ENCODE measurements around the gene SPN. TPM values are rescaled to one million over a fixed set of nuclear protein-coding genes. Genes with fewer than 3 reads are reported as not detected.
"Not testable (repeated sequence)": the region's sequence is repeated elsewhere in the genome, so short reads cannot be mapped to it uniquely, and the experiment has no call there.

SPN gene
- total RNA-seq, 1 experiment from 2014 or later: 0.17 TPM

DNA sequence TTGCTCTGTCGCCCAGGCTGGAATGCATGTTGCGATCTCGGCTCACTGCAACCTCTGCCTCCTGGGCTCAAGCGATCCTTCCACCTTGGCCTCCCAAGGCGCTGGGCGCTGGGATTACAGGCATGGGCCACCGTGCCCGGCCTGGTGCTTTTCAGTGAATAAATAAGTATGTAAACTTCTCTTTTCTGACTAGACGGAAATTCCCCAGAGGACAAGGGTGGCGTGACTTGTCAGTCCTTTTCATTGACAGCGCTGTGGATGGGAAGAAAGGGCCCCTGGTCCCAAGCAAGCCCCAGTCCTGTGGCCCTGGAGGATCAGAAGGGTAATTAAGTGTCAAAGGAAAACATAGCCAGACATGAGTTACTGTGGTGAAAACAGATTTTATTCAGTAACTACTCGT is 9.6 kb upstream of the SPN start:
- H3K9me3 ChIP-seq (ENCODE audit: insufficient read depth, low read depth): no peaks in the 10 kb centered on the region
- H3K79me2 ChIP-seq (ENCODE audit: low read depth): no peaks in the 10 kb centered on the region
- no peaks in the 10 kb centered on the region for H3K9me2 ChIP-seq (ENCODE audit: insufficient read depth)
- H3K36me3 ChIP-seq (ENCODE audit: low read depth): no peaks in the 10 kb centered on the region
- H3K4me2 ChIP-seq: no peak overlapping the region
- H3F3A ChIP-seq (ENCODE audit: insufficient read depth, low read depth): no peaks in the 10 kb centered on the region
- no peaks in the 10 kb centered on the region for H3K27me3 ChIP-seq (ENCODE audit: insufficient read depth, low read depth)
- no peak overlapping the region for H2AFZ ChIP-seq
- ChIA-PET POLR2A (ENCODE audit: unreplicated experiment) (no interaction called here), CTCF (no interaction called here)
- no peak overlapping the region for H3K27ac ChIP-seq
- no peak for DNase-seq
- intact Hi-C loops (cut with micrococcal nuclease; ENCODE audit: unreplicated experiment): no loop called here
- BruUV-seq (replicated peaks): no TSS peak
- no peaks in the 10 kb centered on the region for H3K4me1 ChIP-seq (replicated peaks; ENCODE audit: insufficient read depth)
- no peaks in the 10 kb centered on the region for H4K20me1 ChIP-seq (ENCODE audit: insufficient read depth)
- TF ChIP-seq CTCF (conservative IDR thresholded peaks at IDR 0.05) (no peak), EZH2 (IDR thresholded peaks at IDR 0.05; ENCODE audit: low read depth) (no peak)
- no peak overlapping the region for H3K4me3 ChIP-seq

- H3K4me2 ChIP-seq; H3K9me2 ChIP-seq (ENCODE audit: insufficient read depth); H3K27ac ChIP-seq; H3K79me2 ChIP-seq (ENCODE audit: low read depth); H2AFZ ChIP-seq; H3K4me3 ChIP-seq; CTCF ChIA-PET; H3K9me3 ChIP-seq (ENCODE audit: insufficient read depth, low read depth); POLR2A ChIA-PET (ENCODE audit: unreplicated experiment); intact Hi-C loops (cut with micrococcal nuclease; ENCODE audit: unreplicated experiment); H3K27me3 ChIP-seq (ENCODE audit: insufficient read depth, low read depth); BruUV-seq (replicated peaks); H4K20me1 ChIP-seq (ENCODE audit: insufficient read depth); DNase-seq; H3F3A ChIP-seq (ENCODE audit: insufficient read depth, low read depth); H3K4me1 ChIP-seq (replicated peaks; ENCODE audit: insufficient read depth); H3K36me3 ChIP-seq (ENCODE audit: low read depth): not testable (repeated sequence)
Observed at GRCh38 chr16:29653890-29654289, 9.2 kb upstream of the SPN start.

DNA sequence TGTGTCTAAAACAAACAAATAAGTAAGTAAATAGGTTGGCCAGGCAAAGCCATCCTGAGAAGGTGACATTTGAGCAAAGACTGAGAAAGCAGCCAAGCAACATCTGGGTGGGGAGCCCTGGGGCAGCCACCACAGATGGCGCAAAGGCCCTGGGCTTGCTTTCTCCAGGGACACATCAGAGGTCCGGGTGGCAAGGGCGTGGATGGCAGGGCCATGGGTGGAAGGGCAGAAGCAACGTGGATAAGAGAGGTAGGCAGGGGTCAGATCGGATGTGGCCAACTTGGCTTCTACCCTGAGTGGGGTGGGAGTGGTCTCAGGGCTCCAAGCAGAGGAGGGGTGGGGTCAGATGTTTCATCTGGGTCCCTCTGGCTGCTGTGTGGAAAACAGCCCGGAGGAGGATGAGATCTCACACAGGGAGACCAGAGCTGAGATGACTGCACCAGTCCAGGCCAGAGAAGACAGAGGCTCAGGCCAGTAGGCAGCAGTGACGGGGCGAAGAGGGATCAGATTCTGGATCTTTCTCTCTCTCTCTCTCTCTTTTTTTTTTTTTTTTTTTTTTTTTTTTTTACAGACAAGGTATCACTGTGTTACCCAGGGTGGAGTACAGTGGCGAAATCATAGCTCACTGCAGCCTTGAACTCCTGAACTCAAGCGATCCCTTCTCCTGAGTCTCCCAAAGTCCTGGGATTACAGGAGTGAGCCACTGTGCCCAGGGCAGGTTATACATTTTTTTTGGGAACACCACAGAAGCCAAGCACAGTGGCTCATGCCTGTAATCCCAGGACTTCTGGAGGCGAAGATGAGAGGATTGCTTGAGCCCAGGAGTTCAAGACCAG is 6.1 kb upstream of the SPN start:
- POLR2A ChIA-PET (ENCODE audit: unreplicated experiment): interaction anchor here (0.5 to 0.7 kb wide), 2 partner anchors 17 to 204 kb away, joined by 13 to 17 read pairs; no protein-coding TSS in a partner anchor
- intact Hi-C loops (cut with micrococcal nuclease; ENCODE audit: unreplicated experiment): no loop called here
- Histone ChIP-seq H3K4me2 (no peak overlapping the region), H4K20me1 (ENCODE audit: insufficient read depth) (no peaks in the 10 kb centered on the region), H3K36me3 (ENCODE audit: low read depth) (no peaks in the 10 kb centered on the region), H3K9me3 (ENCODE audit: insufficient read depth, low read depth) (no peaks in the 10 kb centered on the region), H3K27ac (no peak overlapping the region), H3K4me1 (replicated peaks; ENCODE audit: insufficient read depth) (no peaks in the 10 kb centered on the region), H2AFZ (no peak overlapping the region), H3K4me3 (no peak overlapping the region), H3K9me2 (ENCODE audit: insufficient read depth) (no peaks in the 10 kb centered on the region), H3K27me3 (ENCODE audit: insufficient read depth, low read depth) (no peaks in the 10 kb centered on the region), H3K79me2 (ENCODE audit: low read depth) (no peaks in the 10 kb centered on the region), H3F3A (ENCODE audit: insufficient read depth, low read depth) (no peaks in the 10 kb centered on the region; the same call in 1 of the 2 replicates)
- BruUV-seq (replicated peaks): no TSS peak
- no peak for DNase-seq
- TF ChIP-seq EZH2 (IDR thresholded peaks at IDR 0.05; ENCODE audit: low read depth) (no peak), CTCF (conservative IDR thresholded peaks at IDR 0.05) (no peak)
- CTCF ChIA-PET: no interaction called here

- no peak for TF ChIP-seq EZH2 (IDR thresholded peaks at IDR 0.05; ENCODE audit: low read depth)
- no peak for TF ChIP-seq CTCF (conservative IDR thresholded peaks at IDR 0.05)
- DNase-seq: no peak
- intact Hi-C loops (cut with micrococcal nuclease; ENCODE audit: unreplicated experiment): no loop called here
- Histone ChIP-seq H4K20me1 (ENCODE audit: insufficient read depth) (no peaks in the 10 kb centered on the region), H3F3A (ENCODE audit: insufficient read depth, low read depth) (no peaks in the 10 kb centered on the region; the same call in 1 of the 2 replicates), H3K36me3 (ENCODE audit: low read depth) (no peaks in the 10 kb centered on the region), H3K9me2 (ENCODE audit: insufficient read depth) (no peaks in the 10 kb centered on the region), H3K27ac (no peak overlapping the region), H3K27me3 (ENCODE audit: insufficient read depth, low read depth) (no peaks in the 10 kb centered on the region), H3K4me1 (replicated peaks; ENCODE audit: insufficient read depth) (no peaks in the 10 kb centered on the region), H3K9me3 (ENCODE audit: insufficient read depth, low read depth) (no peaks in the 10 kb centered on the region), H3K79me2 (ENCODE audit: low read depth) (no peaks in the 10 kb centered on the region), H2AFZ (no peak overlapping the region), H3K4me2 (no peak overlapping the region), H3K4me3 (no peak overlapping the region)
- ChIA-PET CTCF (no interaction called here), POLR2A (ENCODE audit: unreplicated experiment) (no interaction called here)
- BruUV-seq (replicated peaks): no TSS peak
Observed at GRCh38 chr16:29658705-29659104, 4.3 kb upstream of the SPN start.
